Right renal pelvis (tissue), 4 donors: Measurements from ENCODE around the gene ENTPD7. TPM values are rescaled to one million over a fixed set of nuclear protein-coding genes. Genes with fewer than 3 reads are reported as not detected.

Experiments used
- DNase-seq, 4 donors: peaks; one replicate each; pipeline ENCODE4 v3.0.0-alpha.2; 2013; ENCODE audit warnings: low read depth in 4 of 4, low spot score in 3 of 4, missing footprints in 1 of 4
- polyA plus RNA-seq, 4 donors: library from polyadenylated mRNA; unstranded; fragments of 120-200 nt; gene quantifications; one replicate each; pipeline ENCODE4 v1.2.1, GENCODE V29; 2013; ENCODE audit not compliant: insufficient read length in 4 of 4

The ENTPD7 gene
- polyA plus RNA-seq, 4 donors = 19.3 to 21.3 (median 21.1) TPM

- no peak for DNase-seq
These were observed 11.6 kb upstream of the ENTPD7 start for GRCh38 chr10:99647601-99648151.

- DNase-seq = no peak
These were observed 10.6 kb upstream of the ENTPD7 start for GRCh38 chr10:99648717-99649116.

GRCh38 chr10:99652800-99653390 is 6.4 kb upstream of the ENTPD7 start:
- DNase-seq = no peak

- DNase-seq = no peak
These were observed 4.7 kb upstream of the ENTPD7 start for GRCh38 chr10:99654390-99655175.

GRCh38 chr10:99656199-99657064 is 2.9 kb upstream of the ENTPD7 start:
- no peak for DNase-seq

GRCh38 chr10:99658622-99659030 is 683 bp upstream of the ENTPD7 start:
- no peak for DNase-seq

GRCh38 chr10:99659868-99660366 is 608 bp downstream of the ENTPD7 start:
- DNase-seq = no peak

GRCh38 chr10:99660662-99661376 is 1.5 kb downstream of the ENTPD7 start:
- no peak for DNase-seq

- DNase-seq = no peak
These were observed 2.1 kb downstream of the ENTPD7 start for GRCh38 chr10:99661377-99661763.

GRCh38 chr10:99665304-99665703 is 6.0 kb downstream of the ENTPD7 start:
- DNase-seq = no peak

GRCh38 chr10:99667108-99667751 is 7.9 kb downstream of the ENTPD7 start:
- no peak for DNase-seq

GRCh38 chr10:99671386-99671785 is 12.1 kb downstream of the ENTPD7 start:
- no peak for DNase-seq

GRCh38 chr10:99672884-99673283 is 13.6 kb downstream of the ENTPD7 start:
- DNase-seq = no peak

GRCh38 chr10:99673492-99673891 is 14.2 kb downstream of the ENTPD7 start:
- DNase-seq = no peak

- no peak for DNase-seq
These were observed 15.5 kb downstream of the ENTPD7 start for GRCh38 chr10:99674762-99675161.

GRCh38 chr10:99676426-99676825 is 17.1 kb downstream of the ENTPD7 start:
- DNase-seq = no peak

GRCh38 chr10:99676895-99677294 is 17.6 kb downstream of the ENTPD7 start:
- DNase-seq = no peak

GRCh38 chr10:99678921-99679320 is 19.6 kb downstream of the ENTPD7 start:
- no peak for DNase-seq

GRCh38 chr10:99681553-99681952 is 22.2 kb downstream of the ENTPD7 start:
- no peak for DNase-seq

- DNase-seq = no peak
These were observed 22.7 kb downstream of the ENTPD7 start for GRCh38 chr10:99682032-99682431.
